Measurements from ENCODE around the gene LMF2.

DNA sequence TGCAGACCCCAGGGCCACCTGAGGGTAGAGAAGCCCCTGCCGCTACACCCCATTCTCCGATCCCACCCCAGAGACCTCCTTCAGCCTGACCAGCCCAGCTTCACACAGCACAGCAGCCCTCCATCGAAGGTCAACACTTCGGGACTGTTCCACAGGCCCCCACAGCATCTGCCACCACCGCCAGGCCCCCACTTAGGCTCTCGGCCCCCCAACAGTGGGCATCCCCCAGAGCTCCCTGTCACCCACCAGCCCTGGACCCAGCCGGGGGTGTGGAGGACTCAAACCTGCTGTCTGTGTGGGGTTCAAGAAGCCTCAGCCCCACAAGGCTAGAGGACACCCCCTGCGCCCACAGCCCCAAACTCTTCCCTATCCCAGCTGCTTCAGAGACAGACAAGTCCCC lies 38.9 kb downstream of the LMF2 start:
- TF ChIP-seq, protein P1, sequence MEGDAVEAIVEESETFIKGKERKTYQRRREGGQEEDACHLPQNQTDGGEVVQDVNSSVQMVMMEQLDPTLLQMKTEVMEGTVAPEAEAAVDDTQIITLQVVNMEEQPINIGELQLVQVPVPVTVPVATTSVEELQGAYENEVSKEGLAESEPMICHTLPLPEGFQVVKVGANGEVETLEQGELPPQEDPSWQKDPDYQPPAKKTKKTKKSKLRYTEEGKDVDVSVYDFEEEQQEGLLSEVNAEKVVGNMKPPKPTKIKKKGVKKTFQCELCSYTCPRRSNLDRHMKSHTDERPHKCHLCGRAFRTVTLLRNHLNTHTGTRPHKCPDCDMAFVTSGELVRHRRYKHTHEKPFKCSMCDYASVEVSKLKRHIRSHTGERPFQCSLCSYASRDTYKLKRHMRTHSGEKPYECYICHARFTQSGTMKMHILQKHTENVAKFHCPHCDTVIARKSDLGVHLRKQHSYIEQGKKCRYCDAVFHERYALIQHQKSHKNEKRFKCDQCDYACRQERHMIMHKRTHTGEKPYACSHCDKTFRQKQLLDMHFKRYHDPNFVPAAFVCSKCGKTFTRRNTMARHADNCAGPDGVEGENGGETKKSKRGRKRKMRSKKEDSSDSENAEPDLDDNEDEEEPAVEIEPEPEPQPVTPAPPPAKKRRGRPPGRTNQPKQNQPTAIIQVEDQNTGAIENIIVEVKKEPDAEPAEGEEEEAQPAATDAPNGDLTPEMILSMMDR (IDR thresholded peaks at IDR 0.05): no peak
- TF ChIP-seq POLR2A (IDR thresholded peaks at IDR 0.05): no peak

All from body of pancreas (tissue), 4 donors.